Measurements from ENCODE around the gene DOCK1.

DOCK1 gene

GRCh38 chr10:127013691-127014473 is 108.7 kb downstream of the DOCK1 start:
- Histone ChIP-seq H3K4me1 (peaks cover 13% of the 10 kb centered on the region), H3K9me3 (no peaks in the 10 kb centered on the region), H3K4me2 (no peak overlapping the region), H3K36me3 (no peaks in the 10 kb centered on the region), H3K9ac (no peak overlapping the region), H3K27me3 (no peaks in the 10 kb centered on the region), H4K20me1 (no peaks in the 10 kb centered on the region), H3K27ac (no peak overlapping the region), H3K4me3 (no peak overlapping the region)
- TF ChIP-seq Cebpa-rat (IDR thresholded peaks at IDR 0.05), result no peak

- H3K4me2 ChIP-seq, result no peak overlapping the region
- H3K27me3 ChIP-seq, result no peaks in the 10 kb centered on the region
- H3K4me3 ChIP-seq, result no peak overlapping the region
- H3K9me3 ChIP-seq, result no peaks in the 10 kb centered on the region
- H3K9ac ChIP-seq, result no peak overlapping the region
- no peak for TF ChIP-seq Cebpa-rat (IDR thresholded peaks at IDR 0.05)
- no peaks in the 10 kb centered on the region for H3K36me3 ChIP-seq
- peaks cover 13% of the 10 kb centered on the region for H3K4me1 ChIP-seq
- H4K20me1 ChIP-seq, result no peaks in the 10 kb centered on the region
- no peak overlapping the region for H3K27ac ChIP-seq
These were observed 109.4 kb downstream of the DOCK1 start for GRCh38 chr10:127014671-127015070.

GRCh38 chr10:127015373-127015772 is 110.1 kb downstream of the DOCK1 start:
- Histone ChIP-seq H3K9ac (no peak overlapping the region), H4K20me1 (no peaks in the 10 kb centered on the region), H3K27ac (no peak overlapping the region), H3K36me3 (no peaks in the 10 kb centered on the region), H3K27me3 (no peaks in the 10 kb centered on the region), H3K4me3 (no peak overlapping the region), H3K9me3 (no peaks in the 10 kb centered on the region), H3K4me1 (peaks cover 13% of the 10 kb centered on the region), H3K4me2 (no peak overlapping the region)
- no peak for TF ChIP-seq Cebpa-rat (IDR thresholded peaks at IDR 0.05)

GRCh38 chr10:127016331-127016730 is 111.1 kb downstream of the DOCK1 start:
- no peak overlapping the region for H3K4me2 ChIP-seq
- no peaks in the 10 kb centered on the region for H3K27me3 ChIP-seq
- H4K20me1 ChIP-seq, result no peaks in the 10 kb centered on the region
- no peak overlapping the region for H3K9ac ChIP-seq
- no peaks in the 10 kb centered on the region for H3K36me3 ChIP-seq
- no peak overlapping the region for H3K4me3 ChIP-seq
- H3K4me1 ChIP-seq, result peaks cover 13% of the 10 kb centered on the region
- no peak overlapping the region for H3K27ac ChIP-seq
- no peaks in the 10 kb centered on the region for H3K9me3 ChIP-seq
- TF ChIP-seq Cebpa-rat (IDR thresholded peaks at IDR 0.05), result no peak

- Histone ChIP-seq H3K9me3 (no peaks in the 10 kb centered on the region), H3K27ac (no peak overlapping the region), H3K4me1 (peaks cover 6% of the 10 kb centered on the region), H4K20me1 (no peaks in the 10 kb centered on the region), H3K36me3 (no peaks in the 10 kb centered on the region), H3K4me2 (no peak overlapping the region), H3K4me3 (no peak overlapping the region), H3K27me3 (no peaks in the 10 kb centered on the region), H3K9ac (no peak overlapping the region)
- TF ChIP-seq Cebpa-rat (IDR thresholded peaks at IDR 0.05), result no peak
These were observed 112.5 kb downstream of the DOCK1 start for GRCh38 chr10:127017541-127018297.

- peaks cover under 1% of the 10 kb centered on the region; the same call in 1 of the 2 replicates for H3K4me1 ChIP-seq
- no peak overlapping the region for H3K9ac ChIP-seq
- H3K27me3 ChIP-seq, result no peaks in the 10 kb centered on the region
- TF ChIP-seq Cebpa-rat (IDR thresholded peaks at IDR 0.05), result no peak
- H4K20me1 ChIP-seq, result no peaks in the 10 kb centered on the region
- H3K4me3 ChIP-seq, result no peak overlapping the region
- no peaks in the 10 kb centered on the region for H3K36me3 ChIP-seq
- H3K4me2 ChIP-seq, result no peak overlapping the region
- no peaks in the 10 kb centered on the region for H3K9me3 ChIP-seq
- no peak overlapping the region for H3K27ac ChIP-seq
These were observed 113.0 kb downstream of the DOCK1 start for GRCh38 chr10:127018298-127018650.

- H4K20me1 ChIP-seq, result no peaks in the 10 kb centered on the region
- no peak overlapping the region for H3K27ac ChIP-seq
- no peaks in the 10 kb centered on the region for H3K9me3 ChIP-seq
- no peaks in the 10 kb centered on the region for H3K4me1 ChIP-seq
- H3K36me3 ChIP-seq, result no peaks in the 10 kb centered on the region
- no peaks in the 10 kb centered on the region for H3K27me3 ChIP-seq
- H3K4me3 ChIP-seq, result no peak overlapping the region
- H3K9ac ChIP-seq, result no peak overlapping the region
- H3K4me2 ChIP-seq, result no peak overlapping the region
- no peak for TF ChIP-seq Cebpa-rat (IDR thresholded peaks at IDR 0.05)
These were observed 113.5 kb downstream of the DOCK1 start for GRCh38 chr10:127018766-127019165.

GRCh38 chr10:127020260-127020659 is 115.0 kb downstream of the DOCK1 start:
- no peak for TF ChIP-seq Cebpa-rat (IDR thresholded peaks at IDR 0.05)
- Histone ChIP-seq H3K4me3 (no peak overlapping the region), H3K9me3 (no peaks in the 10 kb centered on the region), H3K27me3 (no peaks in the 10 kb centered on the region), H3K27ac (no peak overlapping the region), H3K4me1 (no peaks in the 10 kb centered on the region), H3K9ac (no peak overlapping the region), H3K36me3 (no peaks in the 10 kb centered on the region), H3K4me2 (no peak overlapping the region), H4K20me1 (no peaks in the 10 kb centered on the region)

GRCh38 chr10:127021801-127022200 is 116.6 kb downstream of the DOCK1 start:
- no peaks in the 10 kb centered on the region for H3K36me3 ChIP-seq
- no peaks in the 10 kb centered on the region for H4K20me1 ChIP-seq
- TF ChIP-seq Cebpa-rat (IDR thresholded peaks at IDR 0.05), result no peak

GRCh38 chr10:127024685-127025435 is 119.6 kb downstream of the DOCK1 start:
- Histone ChIP-seq H4K20me1 (no peaks in the 10 kb centered on the region), H3K27me3 (no peaks in the 10 kb centered on the region), H3K27ac (no peak overlapping the region), H3K9ac (no peak overlapping the region), H3K4me3 (no peak overlapping the region), H3K36me3 (no peaks in the 10 kb centered on the region), H3K4me1 (no peaks in the 10 kb centered on the region), H3K4me2 (no peak overlapping the region), H3K9me3 (no peaks in the 10 kb centered on the region)
- TF ChIP-seq Cebpa-rat (IDR thresholded peaks at IDR 0.05), result no peak

More at GRCh38 chr10:127021801-127022200, 116.6 kb downstream of the DOCK1 start:
- H3K4me1 ChIP-seq, result no peaks in the 10 kb centered on the region
- no peak overlapping the region for H3K4me3 ChIP-seq
- H3K27ac ChIP-seq, result no peak overlapping the region
- H3K9me3 ChIP-seq, result no peaks in the 10 kb centered on the region
- no peak overlapping the region for H3K9ac ChIP-seq
- H3K4me2 ChIP-seq, result no peak overlapping the region
- H3K27me3 ChIP-seq, result no peaks in the 10 kb centered on the region
